Measurements from ENCODE around the gene ZCCHC3. TPM values are rescaled to one million over a fixed set of nuclear protein-coding genes. Genes with fewer than 3 reads are reported as not detected.

ZCCHC3 gene
- polyA plus RNA-seq, 3 donors, result 4.5 to 9.2 (median 5.6) TPM

DNA sequence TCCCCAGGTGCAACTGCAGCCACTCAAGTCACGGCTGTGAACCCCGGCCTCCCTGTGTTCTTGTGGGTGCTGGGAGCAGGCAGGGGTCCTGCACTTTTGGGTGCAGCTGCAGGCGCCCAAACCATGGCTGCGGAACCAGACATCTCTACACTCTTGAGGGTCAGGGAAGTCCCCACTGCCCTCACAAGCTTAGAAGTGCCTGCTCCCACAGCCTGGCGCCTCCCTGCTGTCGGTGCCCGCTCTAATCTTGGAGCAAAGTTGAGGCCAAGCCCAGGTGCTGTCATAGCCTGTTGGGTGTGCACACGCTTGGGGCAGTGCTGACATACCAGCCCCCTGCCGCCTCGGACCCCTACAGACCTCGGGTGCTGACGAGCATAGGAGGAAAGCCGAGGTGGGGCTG, 33.7 kb upstream of the ZCCHC3 start:
- TF ChIP-seq, protein P1, sequence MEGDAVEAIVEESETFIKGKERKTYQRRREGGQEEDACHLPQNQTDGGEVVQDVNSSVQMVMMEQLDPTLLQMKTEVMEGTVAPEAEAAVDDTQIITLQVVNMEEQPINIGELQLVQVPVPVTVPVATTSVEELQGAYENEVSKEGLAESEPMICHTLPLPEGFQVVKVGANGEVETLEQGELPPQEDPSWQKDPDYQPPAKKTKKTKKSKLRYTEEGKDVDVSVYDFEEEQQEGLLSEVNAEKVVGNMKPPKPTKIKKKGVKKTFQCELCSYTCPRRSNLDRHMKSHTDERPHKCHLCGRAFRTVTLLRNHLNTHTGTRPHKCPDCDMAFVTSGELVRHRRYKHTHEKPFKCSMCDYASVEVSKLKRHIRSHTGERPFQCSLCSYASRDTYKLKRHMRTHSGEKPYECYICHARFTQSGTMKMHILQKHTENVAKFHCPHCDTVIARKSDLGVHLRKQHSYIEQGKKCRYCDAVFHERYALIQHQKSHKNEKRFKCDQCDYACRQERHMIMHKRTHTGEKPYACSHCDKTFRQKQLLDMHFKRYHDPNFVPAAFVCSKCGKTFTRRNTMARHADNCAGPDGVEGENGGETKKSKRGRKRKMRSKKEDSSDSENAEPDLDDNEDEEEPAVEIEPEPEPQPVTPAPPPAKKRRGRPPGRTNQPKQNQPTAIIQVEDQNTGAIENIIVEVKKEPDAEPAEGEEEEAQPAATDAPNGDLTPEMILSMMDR (IDR thresholded peaks at IDR 0.05), result no peak
- intact Hi-C loops (cut with micrococcal nuclease), result no loop called here
- WGBS (ENCODE audit: insufficient coverage), result 98% methylated on average over 6 of the region's 13 CpGs
- no peak overlapping the region for H3K4me3 Mint-ChIP-seq
- Histone ChIP-seq H3K4me1 (ENCODE audit: control insufficient read depth in 1 of 2, insufficient read depth in 2 of 2, low read length in 2 of 2) (peaks cover 6% of the 10 kb centered on the region in 2 donors), H3K4me2 (replicated peaks; ENCODE audit: extremely low read depth, low read length, poor library complexity, severe bottlenecking) (no peak overlapping the region), H3K9ac (ENCODE audit: insufficient read depth, low read length, poor library complexity, severe bottlenecking) (no peak overlapping the region), H3K79me2 (ENCODE audit: insufficient read depth, low read length) (no peaks in the 10 kb centered on the region), H3K27ac (ENCODE audit: low read depth in 1 of 2, low read length in 2 of 2) (no peak overlapping the region), H3K9me3 (replicated peaks in 1 of 2; ENCODE audit: control insufficient read depth in 1 of 2, insufficient read depth in 1 of 2, low read length in 2 of 2) (no peaks in the 10 kb centered on the region), H2AFZ (ENCODE audit: insufficient read depth, low read depth, low read length, poor library complexity, severe bottlenecking) (no peak overlapping the region), H3K4me3 (replicated peaks in 1 of 3; ENCODE audit: low read depth in 2 of 3, low read length in 3 of 3) (no peak overlapping the region), H4K20me1 (ENCODE audit: insufficient read depth, low read length) (no peaks in the 10 kb centered on the region), H3K27me3 (ENCODE audit: control insufficient read depth in 2 of 2, insufficient read depth in 2 of 2, low read length in 2 of 2) (peaks cover 0 to 8% of the 10 kb centered on the region in 2 donors), H3K36me3 (replicated peaks in 1 of 2; ENCODE audit: control insufficient read depth in 1 of 2, insufficient read depth in 2 of 2, low read length in 2 of 2) (no peaks in the 10 kb centered on the region)
- H3K27me3 Mint-ChIP-seq (ENCODE audit: low read depth in 3 of 3), result peaks cover 10 to 15% (median 14%) of the 10 kb centered on the region in 3 donors
- no peaks in the 10 kb centered on the region for H3K36me3 Mint-ChIP-seq
- no peak overlapping the region for H3K27ac Mint-ChIP-seq
- no peak for DNase-seq
- H3K9me3 Mint-ChIP-seq, result peaks cover 0 to 2% (median 0%) of the 10 kb centered on the region in 7 donors
- H3K4me1 Mint-ChIP-seq, result peaks cover 13% of the 10 kb centered on the region

DNA sequence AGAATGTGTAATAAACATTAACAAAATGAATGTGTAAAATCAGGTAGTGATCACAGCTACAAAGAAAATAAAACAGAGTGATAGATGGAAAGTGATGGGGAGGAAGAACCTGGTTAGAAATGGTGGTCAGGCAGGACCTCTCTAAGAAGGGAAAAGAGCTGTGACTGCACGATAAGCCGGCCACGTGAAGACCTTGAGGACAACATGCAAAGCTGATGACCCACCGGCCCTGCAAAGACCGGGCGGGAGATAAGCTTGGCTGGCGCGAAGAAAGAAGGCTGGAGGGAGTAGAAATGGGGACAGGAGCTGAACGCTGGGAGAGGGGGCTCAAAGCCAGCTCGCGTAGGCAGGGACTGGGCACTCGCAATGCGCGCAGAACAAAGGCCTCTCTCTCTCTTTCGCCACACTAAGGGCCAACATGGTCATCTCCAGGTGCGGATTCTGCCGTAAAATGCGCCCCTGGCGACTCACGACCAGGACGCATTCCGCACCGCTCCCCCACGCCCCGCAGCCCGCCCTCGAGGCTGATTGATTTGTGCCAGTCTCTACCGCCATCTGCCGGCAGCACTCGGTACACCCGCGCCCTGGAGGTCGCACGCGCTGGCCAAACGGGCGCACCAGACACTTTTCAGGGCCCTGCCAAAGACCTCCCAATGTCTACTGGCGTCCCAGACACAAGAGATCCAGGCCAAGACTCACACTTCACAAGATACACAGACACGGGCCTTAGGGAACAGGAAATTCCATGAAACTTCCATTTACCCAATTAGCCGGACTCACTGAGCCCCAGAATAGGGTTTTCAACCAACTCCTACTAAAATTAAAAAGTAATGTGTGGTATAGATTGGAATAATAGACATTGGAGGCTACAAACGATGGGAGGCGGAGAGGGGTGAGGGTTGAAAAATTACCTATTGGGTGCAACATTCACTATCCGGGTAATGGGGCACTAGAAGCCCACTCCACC, 30.5 kb upstream of the ZCCHC3 start:
- Histone ChIP-seq H3K9ac (ENCODE audit: insufficient read depth, low read length, poor library complexity, severe bottlenecking) (peak overlapping the region; percentile 10), H3K79me2 (ENCODE audit: insufficient read depth, low read length) (no peaks in the 10 kb centered on the region), H3K27ac (ENCODE audit: low read depth in 1 of 2, low read length in 2 of 2) (no peak overlapping the region), H3K4me2 (replicated peaks; ENCODE audit: extremely low read depth, low read length, poor library complexity, severe bottlenecking) (peak overlapping the region; percentile 86), H3K4me3 (replicated peaks in 1 of 3; ENCODE audit: low read depth in 2 of 3, low read length in 3 of 3) (peak overlapping the region; percentile 6 to 72 (median 29)), H3K27me3 (ENCODE audit: control insufficient read depth in 2 of 2, insufficient read depth in 2 of 2, low read length in 2 of 2) (peaks cover 0 to 8% of the 10 kb centered on the region in 2 donors), H4K20me1 (ENCODE audit: insufficient read depth, low read length) (no peaks in the 10 kb centered on the region), H2AFZ (ENCODE audit: insufficient read depth, low read depth, low read length, poor library complexity, severe bottlenecking) (peak overlapping the region; percentile 89), H3K4me1 (ENCODE audit: control insufficient read depth in 1 of 2, insufficient read depth in 2 of 2, low read length in 2 of 2) (peaks cover 6% of the 10 kb centered on the region in 2 donors), H3K36me3 (replicated peaks in 1 of 2; ENCODE audit: control insufficient read depth in 1 of 2, insufficient read depth in 2 of 2, low read length in 2 of 2) (no peaks in the 10 kb centered on the region), H3K9me3 (replicated peaks in 1 of 2; ENCODE audit: control insufficient read depth in 1 of 2, insufficient read depth in 1 of 2, low read length in 2 of 2) (no peaks in the 10 kb centered on the region)
- Mint-ChIP-seq H3K4me3 (peak overlapping the region; percentile 78 to 95), H3K27ac (peak overlapping the region in 4 of 7 donors; percentile 5 to 78 (median 42)), H3K9me3 (peaks cover 0 to 2% (median 0%) of the 10 kb centered on the region in 7 donors), H3K27me3 (ENCODE audit: low read depth in 3 of 3) (peaks cover 8 to 14% (median 12%) of the 10 kb centered on the region in 3 donors), H3K4me1 (peaks cover 8% of the 10 kb centered on the region), H3K36me3 (no peaks in the 10 kb centered on the region)
- intact Hi-C loops (cut with micrococcal nuclease), result loop anchor here (2.0 to 5.0 kb wide), 2 partner anchors 58 to 60 kb away; no protein-coding TSS in a partner anchor
- WGBS (ENCODE audit: insufficient coverage), result 0% methylated on average over 31 of the region's 43 CpGs
- DNase-seq, result peak; percentile 63 to 76 (median 71)
- TF ChIP-seq, protein P1 (IDR thresholded peaks at IDR 0.05), result peak; percentile 89
